SU-DHL-6 (cell line): ENCODE data around the gene USP47.

ENCODE experiments used
- H2AFZ ChIP-seq: fragments of 200-600 bp; sonication (generic); 2 replicates; pipeline ENCODE4 v1.6.1; 2014; ENCODE audit warnings: low read depth, mild to moderate bottlenecking, moderate library complexity, mixed read lengths, antibody characterized with exemption, low read length; ENCODE audit not compliant: severe bottlenecking
- H3F3A ChIP-seq: fragments of 200-600 bp; shearing (Covaris generic); 2 replicates; pipeline ENCODE4 v1.6.0; 2016; ENCODE audit warnings: antibody characterized with exemption, mild to moderate bottlenecking; ENCODE audit not compliant: insufficient read depth
- H3K27ac ChIP-seq: fragments of 200-600 bp; sonication (generic); 2 replicates; pipeline ENCODE4 v1.5.1; 2016; ENCODE audit warnings: low read depth, mild to moderate bottlenecking, low read length, moderate library complexity, mixed read lengths
- H3K27me3 ChIP-seq: fragments of 200-600 bp; sonication (generic), shearing (Covaris generic); 2 replicates; pipeline ENCODE4 v1.6.0; 2014; ENCODE audit warnings: mild to moderate bottlenecking, low read length
- H3K36me3 ChIP-seq: fragments of 200-600 bp; sonication (generic); 2 replicates; pipeline ENCODE4 v1.6.1; 2014; ENCODE audit warnings: mild to moderate bottlenecking, low read length, mixed read lengths
- H3K4me2 ChIP-seq: fragments of 300-600, 200-600 bp; shearing (Covaris generic), sonication (generic); 2 replicates; pipeline ENCODE4 v1.6.0; 2014; ENCODE audit warnings: low read length, low read depth, mild to moderate bottlenecking; ENCODE audit not compliant: poor library complexity, severe bottlenecking
- H3K4me3 ChIP-seq: fragments of 200-600 bp; sonication (generic); 2 replicates; pipeline ENCODE4 v1.5.1; 2014; ENCODE audit warnings: antibody characterized with exemption, low read length, mild to moderate bottlenecking, mixed read lengths; ENCODE audit not compliant: insufficient read depth, poor library complexity, severe bottlenecking
- H3K79me2 ChIP-seq: fragments of 200-600 bp; sonication (generic); 2 replicates; pipeline ENCODE4 v1.6.1; 2014; ENCODE audit warnings: mild to moderate bottlenecking, low read length, moderate library complexity; ENCODE audit not compliant: insufficient read depth
- H3K9ac ChIP-seq: fragments of 200-600 bp; sonication (generic); 2 replicates; pipeline ENCODE4 v1.7.0; 2014; ENCODE audit warnings: mild to moderate bottlenecking, low read length
- H3K9me2 ChIP-seq: fragments of 200-600 bp; sonication (generic); replicated peaks from 2 replicates; pipeline ENCODE4 v1.6.1; 2014; ENCODE audit warnings: low read length; ENCODE audit not compliant: insufficient read depth
- H3K9me3 ChIP-seq: fragments of 200-600 bp; sonication (generic); 2 replicates; pipeline ENCODE4 v1.6.1; 2014; ENCODE audit warnings: low read length, mixed read lengths; ENCODE audit not compliant: insufficient read depth
- H4K20me1 ChIP-seq: fragments of 200-600 bp; sonication (generic); 2 replicates; pipeline ENCODE4 v1.6.1; 2014; ENCODE audit warnings: low read depth, mild to moderate bottlenecking, antibody characterized with exemption, low read length, moderate library complexity, mixed read lengths
- CTCF ChIP-seq: fragments of 200-600 bp; sonication (generic); IDR thresholded peaks from one replicate; pipeline ENCODE4 v1.5.1; 2017; ENCODE audit warnings: antibody characterized with exemption, mild to moderate bottlenecking, low read length, moderate library complexity; ENCODE audit not compliant: insufficient read depth, poor library complexity, severe bottlenecking
- EZH2phosphoT487 ChIP-seq: fragments of 200-600 bp; sonication (generic), shearing (Covaris generic); conservative IDR thresholded peaks from 2 replicates; pipeline ENCODE4 v1.6.1; 2018; ENCODE audit warnings: mild to moderate bottlenecking, antibody characterized with exemption, low read length, moderate library complexity, mixed read lengths

USP47 gene

DNA sequence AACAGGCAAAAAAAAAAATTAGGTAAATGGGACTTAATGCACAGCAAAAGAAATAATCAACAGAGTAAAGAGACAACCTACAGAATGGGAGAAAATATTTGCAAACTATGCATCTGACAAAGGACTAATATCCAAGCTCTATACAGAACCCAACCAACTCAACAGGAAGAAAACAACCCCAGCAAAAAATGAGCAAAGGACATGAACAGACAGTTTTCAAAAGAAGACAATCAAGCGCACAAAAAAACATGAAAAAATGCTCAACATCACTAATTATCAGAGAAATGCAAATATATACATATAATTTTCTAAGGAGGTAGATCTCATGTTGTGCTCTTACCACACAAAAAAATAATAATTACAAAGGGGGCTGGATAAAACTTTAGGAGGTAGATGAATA is 36.5 kb upstream of the USP47 start:
- H3K9ac ChIP-seq = no peak overlapping the region
- no peaks in the 10 kb centered on the region for H3K36me3 ChIP-seq
- no peaks in the 10 kb centered on the region for H3K79me2 ChIP-seq
- no peak overlapping the region for H3K27ac ChIP-seq
- TF ChIP-seq CTCF = no peak
- TF ChIP-seq EZH2phosphoT487 = no peak
- H4K20me1 ChIP-seq = no peaks in the 10 kb centered on the region
- no peaks in the 10 kb centered on the region for H3F3A ChIP-seq
- no peaks in the 10 kb centered on the region for H3K9me3 ChIP-seq
- no peaks in the 10 kb centered on the region for H3K9me2 ChIP-seq
- no peak overlapping the region for H3K4me2 ChIP-seq
- no peaks in the 10 kb centered on the region for H3K27me3 ChIP-seq
- no peak overlapping the region for H2AFZ ChIP-seq
- no peak overlapping the region for H3K4me3 ChIP-seq

DNA sequence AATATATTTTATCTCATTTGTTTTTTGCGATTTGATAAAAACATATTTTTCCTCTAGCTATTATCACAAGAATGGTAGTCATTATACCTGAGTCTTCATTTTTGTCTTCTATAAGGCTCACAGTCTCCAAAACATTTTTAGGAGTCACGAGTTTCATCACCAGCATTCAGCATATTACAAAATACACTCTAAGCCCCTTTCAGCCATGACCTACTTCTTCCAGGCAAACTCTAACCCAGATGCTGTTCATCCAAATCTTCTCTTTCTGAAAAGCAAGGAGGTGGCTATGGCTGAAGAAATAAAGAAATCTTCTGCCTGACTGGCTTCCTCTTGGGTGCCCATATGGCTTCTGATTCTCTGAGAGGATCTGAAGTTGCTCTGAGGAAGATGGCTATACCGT is 35.7 kb upstream of the USP47 start:
- Histone ChIP-seq H3K9me3 (no peaks in the 10 kb centered on the region), H3K79me2 (no peaks in the 10 kb centered on the region), H3K27me3 (no peaks in the 10 kb centered on the region), H3F3A (no peaks in the 10 kb centered on the region), H4K20me1 (no peaks in the 10 kb centered on the region), H3K4me3 (no peak overlapping the region), H3K9ac (no peak overlapping the region), H3K9me2 (no peaks in the 10 kb centered on the region), H3K4me2 (no peak overlapping the region), H3K36me3 (no peaks in the 10 kb centered on the region), H2AFZ (no peak overlapping the region), H3K27ac (no peak overlapping the region)
- TF ChIP-seq EZH2phosphoT487 = no peak
- no peak for TF ChIP-seq CTCF

- Histone ChIP-seq H3K79me2 (no peaks in the 10 kb centered on the region), H3K9me3 (no peaks in the 10 kb centered on the region), H3K27ac (no peak overlapping the region), H3K4me2 (no peak overlapping the region), H3K9ac (no peak overlapping the region), H2AFZ (no peak overlapping the region), H4K20me1 (no peaks in the 10 kb centered on the region), H3F3A (no peaks in the 10 kb centered on the region), H3K4me3 (no peak overlapping the region), H3K27me3 (no peaks in the 10 kb centered on the region), H3K36me3 (no peaks in the 10 kb centered on the region), H3K9me2 (no peaks in the 10 kb centered on the region)
- TF ChIP-seq CTCF (no peak), EZH2phosphoT487 (no peak)
Observed at GRCh38 chr11:11806586-11806985, 35.2 kb upstream of the USP47 start.
